PC-3 (cell line): Measurements from ENCODE around the gene ACBD6. TPM values are rescaled to one million over a fixed set of nuclear protein-coding genes. Genes with fewer than 3 reads are reported as not detected.
A peak's percentile ranks its signal among the peaks of the same experiment; 100 is the strongest.
"Not testable (repeated sequence)": the region's sequence is repeated elsewhere in the genome, so short reads cannot be mapped to it uniquely, and the experiment has no call there.

ENCODE experiments used
- ATAC-seq: fragments of 200-7000 bp; cut with Tn5 transposase; 2 replicates; pipeline ENCODE4 v1.9.1; 2020; ENCODE audit warnings: mild to moderate bottlenecking, moderate library complexity
- BruUV-seq: library from RNA; stranded (reverse); fragments of 400-500 nt; replicated peaks from 2 replicates; lab custom pipeline; 2021; lab: Mats Ljungman, UMichigan
- CTCF ChIA-PET: fragments of 300-600 bp; sonication (Branson Sonifier 250); formaldehyde crosslinking; loops from one replicate; lab custom pipeline; 2022; ENCODE audit warnings: antibody characterized with exemption; lab: Charles Lee
- POLR2A ChIA-PET: fragments of 300-600 bp; sonication (Branson Sonifier 250); formaldehyde crosslinking; loops from one replicate; lab custom pipeline; 2022; ENCODE audit warnings: antibody characterized with exemption; ENCODE audit not compliant: unreplicated experiment; lab: Charles Lee
- DNase-seq: peaks from one replicate; pipeline ENCODE4 v3.0.0-alpha.2; 2015
- H2AFZ ChIP-seq: fragments of 300-600 bp; sonication (generic); 2 replicates; pipeline ENCODE4 v1.6.0; 2016; ENCODE audit warnings: antibody characterized with exemption, low read length
- H3F3A ChIP-seq: fragments of 300-600 bp; sonication (generic); one replicate; pipeline ENCODE4 v1.6.0; 2017; ENCODE audit warnings: antibody characterized with exemption, low read length, control low read depth, mild to moderate bottlenecking; ENCODE audit not compliant: unreplicated experiment
- H3K27ac ChIP-seq: fragments of 300-600 bp; sonication (generic); 2 replicates; pipeline ENCODE4 v1.5.1; 2016; ENCODE audit warnings: mild to moderate bottlenecking, low read length
- H3K27me3 ChIP-seq: fragments of 300-600 bp; sonication (generic); 2 replicates; pipeline ENCODE4 v1.6.1; 2016; ENCODE audit warnings: low read length, mixed read lengths
- H3K36me3 ChIP-seq: fragments of 300-600 bp; sonication (generic); 2 replicates; pipeline ENCODE4 v1.6.1; 2016; ENCODE audit warnings: low read depth, mixed run types, low read length, mixed read lengths
- H3K4me1 ChIP-seq: fragments of 300-600 bp; sonication (generic); 2 replicates; pipeline ENCODE4 v1.5.1; 2016; ENCODE audit warnings: low read length; ENCODE audit not compliant: insufficient read depth
- H3K4me2 ChIP-seq: fragments of 300-600 bp; sonication (generic); 2 replicates; pipeline ENCODE4 v1.6.0; 2016; ENCODE audit warnings: low read length
- H3K4me3 ChIP-seq: fragments of 300-600 bp; sonication (generic); 2 replicates; pipeline ENCODE4 v1.5.1; 2016; ENCODE audit warnings: mild to moderate bottlenecking, low read length, mixed read lengths
- H3K79me2 ChIP-seq: fragments of 300-600 bp; sonication (generic); 2 replicates; pipeline ENCODE4 v1.6.1; 2017; ENCODE audit warnings: low read length, mixed read lengths
- H3K9ac ChIP-seq: fragments of 300-600 bp; sonication (generic); 2 replicates; pipeline ENCODE4 v1.6.0; 2016; ENCODE audit warnings: mild to moderate bottlenecking, low read length
- H3K9me2 ChIP-seq: fragments of 300-600 bp; sonication (generic); replicated peaks from 2 replicates; pipeline ENCODE4 v1.6.1; 2016; ENCODE audit warnings: mixed run types, low read length, mixed read lengths
- H3K9me3 ChIP-seq: fragments of 300-600 bp; sonication (generic); 2 replicates; pipeline ENCODE4 v1.6.1; 2016; ENCODE audit warnings: low read length, mixed read lengths
- H4K20me1 ChIP-seq: fragments of 300-600 bp; sonication (generic); 2 replicates; pipeline ENCODE4 v1.6.1; 2016; ENCODE audit warnings: low read length, mixed read lengths
- EZH2 ChIP-seq: fragments of 300-600 bp; sonication (generic); IDR thresholded peaks from one replicate; pipeline ENCODE4 v1.6.1; 2017; ENCODE audit warnings: antibody characterized with exemption, mild to moderate bottlenecking, low read length; ENCODE audit not compliant: unreplicated experiment
- EZH2phosphoT487 ChIP-seq: fragments of 300-600 bp; sonication (generic); IDR thresholded peaks from 2 replicates; pipeline ENCODE4 v1.6.1; 2018; ENCODE audit warnings: mild to moderate bottlenecking, antibody characterized with exemption, low read length, borderline replicate concordance
- intact Hi-C: fragments of 100-400 bp; cut with micrococcal nuclease; formaldehyde crosslinking; loops from 2 replicates; pipeline ENCODE4 v1.9.0; 2023
- total RNA-seq: library from RNA; depleted of rRNA; stranded (reverse); fragments of >200 nt; gene quantifications from 2 replicates; pipeline ENCODE4 v1.2.3, GENCODE V29; 2014
- TF ChIP-seq, protein P1 (sequence below): fragments of 300-600 bp; sonication (generic); conservative IDR thresholded peaks from 2 replicates; pipeline ENCODE4 v1.5.1; 2017; ENCODE audit warnings: antibody characterized with exemption, low read depth, mild to moderate bottlenecking, low read length

Gene ACBD6
- total RNA-seq, 1 experiment from 2014 or later: 43.3 TPM

GRCh38 chr1:180415985-180416633 lies 86.3 kb downstream of the ACBD6 start:
- Histone ChIP-seq H3K27me3 (no peaks in the 10 kb centered on the region), H3K9me2 (no peaks in the 10 kb centered on the region), H4K20me1 (no peaks in the 10 kb centered on the region), H3K4me3 (no peak overlapping the region), H3F3A (no peaks in the 10 kb centered on the region), H2AFZ (no peak overlapping the region), H3K36me3 (peaks cover 4% of the 10 kb centered on the region), H3K9ac (no peak overlapping the region), H3K79me2 (no peaks in the 10 kb centered on the region), H3K4me2 (no peak overlapping the region), H3K9me3 (no peaks in the 10 kb centered on the region), H3K4me1 (no peaks in the 10 kb centered on the region), H3K27ac (no peak overlapping the region)
- TF ChIP-seq EZH2phosphoT487: no peak
- TF ChIP-seq, protein P1, sequence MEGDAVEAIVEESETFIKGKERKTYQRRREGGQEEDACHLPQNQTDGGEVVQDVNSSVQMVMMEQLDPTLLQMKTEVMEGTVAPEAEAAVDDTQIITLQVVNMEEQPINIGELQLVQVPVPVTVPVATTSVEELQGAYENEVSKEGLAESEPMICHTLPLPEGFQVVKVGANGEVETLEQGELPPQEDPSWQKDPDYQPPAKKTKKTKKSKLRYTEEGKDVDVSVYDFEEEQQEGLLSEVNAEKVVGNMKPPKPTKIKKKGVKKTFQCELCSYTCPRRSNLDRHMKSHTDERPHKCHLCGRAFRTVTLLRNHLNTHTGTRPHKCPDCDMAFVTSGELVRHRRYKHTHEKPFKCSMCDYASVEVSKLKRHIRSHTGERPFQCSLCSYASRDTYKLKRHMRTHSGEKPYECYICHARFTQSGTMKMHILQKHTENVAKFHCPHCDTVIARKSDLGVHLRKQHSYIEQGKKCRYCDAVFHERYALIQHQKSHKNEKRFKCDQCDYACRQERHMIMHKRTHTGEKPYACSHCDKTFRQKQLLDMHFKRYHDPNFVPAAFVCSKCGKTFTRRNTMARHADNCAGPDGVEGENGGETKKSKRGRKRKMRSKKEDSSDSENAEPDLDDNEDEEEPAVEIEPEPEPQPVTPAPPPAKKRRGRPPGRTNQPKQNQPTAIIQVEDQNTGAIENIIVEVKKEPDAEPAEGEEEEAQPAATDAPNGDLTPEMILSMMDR: peak; percentile 75
- POLR2A ChIA-PET: no interaction called here
- intact Hi-C loops: loop anchor here (1.0 to 5.0 kb wide), 2 partner anchors 144 to 164 kb away; no protein-coding TSS in a partner anchor
- ATAC-seq (peak; percentile 51; the same call in 1 of the 2 replicates), DNase-seq (peak; percentile 53)
- CTCF ChIA-PET: interaction anchor here (0.6 kb wide), 1 partner anchor 163 kb away, joined by 3 read pairs; no protein-coding TSS in a partner anchor
- BruUV-seq: no TSS peak

DNA sequence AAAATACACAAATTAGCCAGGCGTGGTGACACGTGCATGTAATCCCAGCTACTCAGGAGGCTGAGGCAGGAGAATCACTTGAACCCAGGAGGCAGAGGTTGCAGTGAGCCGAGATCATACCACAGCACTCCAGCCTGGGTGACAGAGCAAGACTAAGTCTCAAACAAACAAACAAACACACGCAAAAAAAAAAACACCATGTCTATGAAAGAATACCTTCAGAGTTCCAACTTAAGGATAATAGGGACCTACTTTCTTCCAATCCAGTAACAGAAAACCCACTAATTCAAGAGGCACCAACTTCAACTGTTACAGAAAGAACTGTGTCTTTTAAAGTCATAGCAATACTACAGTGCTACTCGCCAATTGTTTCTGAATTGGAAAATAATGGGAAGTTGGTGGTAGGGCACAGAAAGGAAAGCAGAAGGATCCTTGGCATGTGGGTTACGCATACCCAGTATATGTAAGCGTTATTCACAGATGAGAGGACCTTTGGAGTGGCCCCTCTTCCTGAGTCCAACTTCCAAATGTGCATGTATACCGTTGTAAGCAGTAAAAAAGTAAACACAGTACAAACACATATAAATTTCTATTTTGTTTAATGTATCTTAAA lies 87.0 kb downstream of the ACBD6 start:
- H2AFZ ChIP-seq: no peak overlapping the region
- no peak for DNase-seq
- no peak for ATAC-seq
- H3K27me3 ChIP-seq: no peaks in the 10 kb centered on the region
- peaks cover 7% of the 10 kb centered on the region for H3K36me3 ChIP-seq
- no peak for TF ChIP-seq EZH2phosphoT487
- TF ChIP-seq EZH2: no peak
- TF ChIP-seq, protein P1: no peak
- no peak overlapping the region for H3K4me3 ChIP-seq
- CTCF ChIA-PET: no interaction called here
- H3K9me3 ChIP-seq: no peaks in the 10 kb centered on the region
- H4K20me1 ChIP-seq: no peaks in the 10 kb centered on the region
- H3K27ac ChIP-seq: no peak overlapping the region
- no TSS peak for BruUV-seq
- intact Hi-C loops: loop anchor here (5.0 kb wide), 1 partner anchor 143 kb away; no protein-coding TSS in a partner anchor
- POLR2A ChIA-PET: no interaction called here
- no peaks in the 10 kb centered on the region for H3K9me2 ChIP-seq
- no peaks in the 10 kb centered on the region for H3K79me2 ChIP-seq
- no peak overlapping the region for H3K9ac ChIP-seq
- no peaks in the 10 kb centered on the region for H3F3A ChIP-seq
- no peaks in the 10 kb centered on the region for H3K4me1 ChIP-seq
- no peak overlapping the region for H3K4me2 ChIP-seq

GRCh38 chr1:180412583-180412982 lies 89.8 kb downstream of the ACBD6 start:
- intact Hi-C loops: no loop called here
- H3K36me3 ChIP-seq: peaks cover 7% of the 10 kb centered on the region
- no peak for DNase-seq
- TF ChIP-seq, protein P1: no peak
- TF ChIP-seq EZH2 (no peak), EZH2phosphoT487 (no peak)
- H3K4me3 ChIP-seq: no peak overlapping the region
- H3K4me1 ChIP-seq: no peaks in the 10 kb centered on the region
- no peak overlapping the region for H3K9ac ChIP-seq
- ChIA-PET CTCF (no interaction called here), POLR2A (no interaction called here)
- no peak overlapping the region for H3K4me2 ChIP-seq
- H3K27ac ChIP-seq: no peak overlapping the region
- H3K79me2 ChIP-seq: no peaks in the 10 kb centered on the region
- no peak overlapping the region for H2AFZ ChIP-seq
- H3F3A ChIP-seq: no peaks in the 10 kb centered on the region
- ATAC-seq: no peak
- H3K9me2 ChIP-seq: no peaks in the 10 kb centered on the region
- no peaks in the 10 kb centered on the region for H4K20me1 ChIP-seq
- no TSS peak for BruUV-seq
- H3K9me3 ChIP-seq: no peaks in the 10 kb centered on the region
- H3K27me3 ChIP-seq: no peaks in the 10 kb centered on the region

DNA sequence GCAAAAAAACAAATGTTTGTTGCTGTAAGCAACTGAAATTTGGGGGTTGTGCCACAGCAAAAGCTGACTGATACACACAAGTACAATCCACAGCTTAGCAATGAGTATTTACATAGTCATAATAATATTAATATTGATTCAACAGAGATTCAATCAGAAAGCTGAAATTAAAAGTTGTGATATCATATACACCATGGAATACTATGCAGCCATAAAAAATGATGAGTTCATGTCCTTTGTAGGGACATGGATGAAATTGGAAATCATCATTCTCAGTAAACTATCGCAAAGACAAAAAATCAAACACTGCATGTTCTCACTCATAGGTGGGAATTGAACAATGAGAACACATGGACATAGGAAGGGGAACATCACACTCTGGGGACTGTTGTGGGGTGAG lies 94.2 kb downstream of the ACBD6 start:
- H3K9me2 ChIP-seq, BruUV-seq, H3K36me3 ChIP-seq, H3K4me2 ChIP-seq, POLR2A ChIA-PET, H2AFZ ChIP-seq, H3K9ac ChIP-seq, H3K79me2 ChIP-seq, H4K20me1 ChIP-seq, intact Hi-C loops, DNase-seq, H3K27me3 ChIP-seq, CTCF ChIA-PET, H3K27ac ChIP-seq, ATAC-seq, H3K4me1 ChIP-seq, H3K4me3 ChIP-seq, H3K9me3 ChIP-seq, H3F3A ChIP-seq: not testable (repeated sequence)
